T-helper 2 cell (primary cell): Measurements from ENCODE around the gene PTPRN2.
A peak's percentile ranks its signal among the peaks of the same experiment; 100 is the strongest.
"Not testable (repeated sequence)": the region's sequence is repeated elsewhere in the genome, so short reads cannot be mapped to it uniquely, and the experiment has no call there.

ENCODE experiments used
- DNase-seq, 5 experiments: peaks; one replicate each; pipeline versions ENCODE4 v3.0.0 to v3.0.0-alpha.2; 2012 to 2022

Gene PTPRN2

DNA sequence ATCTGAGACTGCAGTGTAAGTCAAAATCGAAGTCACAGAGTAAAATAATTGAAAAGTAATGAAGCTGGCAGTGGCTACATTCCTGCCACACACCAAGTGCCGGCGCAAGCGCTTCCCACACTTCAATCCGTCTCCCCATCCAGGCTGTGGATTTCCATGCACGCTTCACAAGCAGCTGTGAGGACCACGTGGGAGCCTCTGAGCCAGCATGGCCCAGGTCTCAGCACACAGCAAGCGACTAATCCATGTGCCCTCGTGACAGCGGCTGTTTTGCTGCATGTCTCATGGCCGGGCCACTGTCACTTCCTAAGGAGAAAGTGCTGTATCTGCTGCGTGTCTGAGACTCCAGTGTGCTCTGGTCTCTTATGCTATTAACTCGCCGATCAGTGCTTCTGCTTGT is 683.9 kb downstream of the PTPRN2 start:
- DNase-seq: no peak

- DNase-seq: no peak
Observed at GRCh38 chr7:157903296-157903695, 684.3 kb downstream of the PTPRN2 start.

DNA sequence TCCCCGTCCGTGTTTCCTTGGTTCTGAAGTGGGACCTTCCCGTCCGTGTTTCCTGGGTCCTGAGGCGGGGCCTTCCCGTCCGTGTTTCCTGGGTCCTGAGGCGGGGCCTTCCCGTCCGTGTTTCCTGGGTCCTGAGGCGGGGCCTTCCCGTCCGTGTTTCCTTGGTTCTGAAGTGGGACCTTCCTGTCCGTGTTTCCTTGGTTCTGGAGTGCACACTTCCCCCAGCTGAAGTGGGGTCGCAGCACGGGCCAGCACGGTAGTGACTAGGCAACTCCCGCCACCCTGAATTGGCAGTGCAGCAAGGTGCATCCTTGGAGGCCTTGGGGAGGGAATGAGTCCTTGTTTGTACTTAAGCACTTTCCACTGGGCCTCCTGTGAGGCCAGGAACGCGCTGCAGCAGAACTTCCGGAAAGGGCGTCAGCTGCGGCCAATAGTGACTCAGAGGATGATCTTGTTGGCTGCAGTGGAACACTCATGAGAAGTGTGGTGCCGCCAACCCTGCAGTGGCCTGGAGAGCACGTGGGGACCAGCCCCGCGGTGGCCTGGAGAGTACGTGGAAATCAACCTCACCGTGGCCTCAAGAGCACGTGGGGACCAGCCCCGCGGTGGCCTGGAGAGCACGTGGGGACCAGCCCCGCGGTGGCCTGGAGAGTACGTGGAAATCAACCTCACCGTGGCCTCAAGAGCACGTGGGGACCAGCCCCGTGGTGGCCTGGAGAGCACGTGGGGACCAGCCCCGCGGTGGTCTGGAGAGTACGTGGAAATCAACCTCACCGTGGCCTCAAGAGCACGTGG is 685.6 kb downstream of the PTPRN2 start:
- not testable (repeated sequence) for DNase-seq

- DNase-seq: no peak
Observed at GRCh38 chr7:157901166-157901565, 686.5 kb downstream of the PTPRN2 start.

GRCh38 chr7:157900556-157900955 is 687.1 kb downstream of the PTPRN2 start:
- no peak for DNase-seq

DNA sequence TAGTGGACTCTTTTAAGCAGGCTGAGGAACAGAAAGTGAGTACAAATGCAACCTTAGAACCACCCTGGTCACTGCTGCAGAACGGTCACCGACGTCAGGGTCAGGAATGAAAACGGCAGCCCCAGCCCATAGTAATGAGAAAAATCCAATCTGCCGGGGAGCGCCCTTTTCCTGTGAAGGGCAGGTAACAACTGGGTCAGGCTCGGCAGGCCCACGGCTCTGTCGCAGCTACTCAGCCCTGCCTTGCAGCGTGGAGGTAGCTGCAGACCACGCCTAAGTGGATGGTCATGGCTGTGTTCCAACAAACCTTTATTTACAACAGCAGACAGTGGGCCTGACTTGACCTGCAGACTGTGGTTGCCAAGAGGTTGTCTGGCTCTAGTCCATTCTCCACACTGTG is 687.6 kb downstream of the PTPRN2 start:
- no peak for DNase-seq

- DNase-seq: no peak
Observed at GRCh38 chr7:157898802-157899505, 688.7 kb downstream of the PTPRN2 start.

DNA sequence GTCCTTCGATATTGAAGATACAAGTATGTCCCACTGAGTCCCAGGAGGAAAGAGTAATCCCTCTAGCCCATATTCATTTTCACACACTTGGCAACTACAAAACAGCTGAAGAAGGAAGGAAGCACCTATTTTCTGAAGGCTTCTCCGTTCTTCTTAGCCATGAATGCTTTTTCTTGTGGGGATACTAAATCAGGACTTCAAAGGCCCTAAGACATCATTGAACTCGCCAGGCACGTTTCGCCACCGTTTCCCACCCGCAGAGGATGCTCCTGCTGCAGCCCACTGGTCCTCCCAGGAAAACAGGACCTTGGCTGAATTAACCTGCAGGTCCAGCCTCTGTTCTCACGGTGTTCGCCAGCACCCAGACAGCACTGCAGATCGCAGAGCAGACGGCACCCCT is 689.4 kb downstream of the PTPRN2 start:
- no peak for DNase-seq

DNA sequence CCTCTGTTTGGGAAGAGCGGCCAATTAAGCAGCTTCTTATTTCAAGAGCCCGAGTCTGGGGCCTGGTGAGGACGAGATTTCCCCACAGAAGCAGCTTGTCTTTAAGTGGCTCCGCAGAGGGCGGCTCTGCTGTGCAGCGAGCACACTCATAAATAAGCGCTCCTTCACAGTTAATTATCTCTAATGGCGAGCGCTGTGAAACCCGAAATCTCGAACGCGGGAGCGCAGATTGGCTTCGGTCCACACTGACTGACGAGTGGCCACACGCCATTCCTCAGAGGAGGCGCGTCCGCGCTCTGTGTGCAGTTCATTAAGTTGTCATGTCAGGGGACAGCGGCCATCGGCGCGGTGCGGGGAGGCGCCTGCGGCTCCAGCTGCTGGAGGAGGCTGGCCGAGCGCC is 689.9 kb downstream of the PTPRN2 start:
- no peak for DNase-seq

GRCh38 chr7:157896774-157897555 is 690.7 kb downstream of the PTPRN2 start:
- DNase-seq: no peak

DNA sequence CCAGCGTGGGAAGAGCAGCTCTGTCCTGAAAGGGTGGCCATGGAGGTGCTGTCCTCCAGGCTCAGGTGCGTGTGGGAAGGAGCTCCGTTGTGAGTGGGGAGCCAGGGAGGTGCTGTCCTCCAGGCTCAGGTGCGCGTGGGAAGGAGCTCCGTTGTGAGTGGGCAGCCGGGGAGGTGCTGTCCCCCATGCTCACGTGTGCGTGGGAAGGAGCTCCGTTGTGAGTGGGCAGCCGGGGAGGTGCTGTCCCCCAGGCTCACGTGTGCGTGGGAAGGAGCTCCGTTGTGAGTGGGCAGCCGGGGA is 691.3 kb downstream of the PTPRN2 start:
- not testable (repeated sequence) for DNase-seq

GRCh38 chr7:157895520-157896375 is 691.9 kb downstream of the PTPRN2 start:
- no peak for DNase-seq

- DNase-seq: not testable (repeated sequence)
Observed at GRCh38 chr7:157895098-157895497, 692.5 kb downstream of the PTPRN2 start.

GRCh38 chr7:157893535-157894044 is 694.0 kb downstream of the PTPRN2 start:
- DNase-seq: no peak

DNA sequence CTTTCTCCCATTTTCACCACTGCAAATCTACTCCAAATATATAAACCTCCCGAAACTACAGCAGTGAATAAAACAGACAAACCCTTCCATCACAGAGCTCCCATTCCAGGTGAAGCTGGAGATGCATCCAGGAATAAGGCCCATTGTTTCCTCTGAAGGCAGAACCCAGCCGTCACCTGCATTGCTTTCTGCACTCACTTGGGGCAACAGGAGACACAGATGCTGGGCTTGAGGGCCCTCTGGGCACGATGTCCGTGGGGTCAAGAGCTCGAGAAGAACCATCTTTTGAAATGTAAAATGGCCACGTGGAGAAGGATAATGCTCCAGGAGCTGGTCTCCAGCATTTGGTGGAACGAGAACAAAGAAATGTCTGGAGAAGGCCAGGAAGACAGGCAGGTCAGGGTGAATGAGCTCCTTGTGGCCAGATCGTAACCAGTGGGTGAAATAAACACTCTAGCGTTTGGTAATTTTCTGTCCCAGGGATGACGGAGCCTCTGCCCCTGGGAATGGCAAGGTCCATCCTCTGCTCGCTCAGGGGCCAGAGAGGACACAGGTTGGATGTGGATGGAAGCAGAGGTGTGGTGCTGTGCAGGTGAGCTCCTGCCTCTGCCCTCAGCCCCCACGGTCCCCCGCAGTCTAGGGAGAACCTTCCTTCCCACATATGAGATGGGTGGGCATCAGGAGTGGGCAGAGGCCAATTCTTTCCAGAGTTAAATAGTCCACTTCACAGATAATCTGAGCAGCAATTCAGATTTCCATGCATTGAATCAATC is 694.7 kb downstream of the PTPRN2 start:
- DNase-seq: no peak

DNA sequence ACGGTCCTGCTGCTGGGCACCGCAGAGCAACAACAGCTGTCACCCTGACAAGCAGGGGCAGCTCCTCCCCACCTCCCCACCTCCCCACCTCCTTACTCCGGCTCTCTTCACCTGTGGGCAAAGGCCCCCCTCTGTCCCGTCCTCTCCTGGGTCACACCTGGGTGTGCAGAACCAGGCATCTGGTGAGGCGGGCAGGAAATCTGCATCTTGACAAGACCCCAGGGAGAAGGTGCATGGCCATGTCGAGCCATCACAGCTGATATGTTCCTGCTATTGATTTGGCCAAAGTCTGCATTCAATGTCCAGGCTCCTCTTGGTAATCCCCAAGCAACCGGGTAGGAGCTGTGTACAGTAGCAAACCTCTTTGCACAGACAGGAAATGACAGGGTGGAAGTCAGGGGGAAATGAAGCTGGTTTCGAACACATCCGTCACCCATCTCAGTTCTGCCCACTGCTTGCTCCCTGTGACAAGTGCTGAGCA is 696.7 kb downstream of the PTPRN2 start:
- DNase-seq: peak in 1 of 5 experiments; percentile 73

DNA sequence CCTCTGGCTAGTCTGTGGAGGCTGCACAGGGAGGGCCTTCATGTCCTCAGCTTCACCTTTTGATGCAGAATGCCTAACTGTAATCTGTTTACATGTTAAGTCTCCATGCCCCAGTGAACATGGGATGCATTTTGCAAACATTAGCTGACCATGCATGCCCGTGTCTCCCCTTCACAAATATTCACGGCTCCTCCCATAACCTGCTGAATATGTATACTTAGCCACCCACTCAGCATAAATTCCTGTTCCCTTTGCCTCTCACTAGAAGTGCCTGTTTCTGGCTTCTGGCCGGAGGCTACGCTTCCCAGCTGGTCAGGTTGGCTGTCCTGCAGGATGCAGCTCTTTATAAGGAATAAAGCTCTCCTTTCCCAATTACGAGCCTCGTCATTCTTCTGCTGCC is 698.1 kb downstream of the PTPRN2 start:
- DNase-seq: no peak

DNA sequence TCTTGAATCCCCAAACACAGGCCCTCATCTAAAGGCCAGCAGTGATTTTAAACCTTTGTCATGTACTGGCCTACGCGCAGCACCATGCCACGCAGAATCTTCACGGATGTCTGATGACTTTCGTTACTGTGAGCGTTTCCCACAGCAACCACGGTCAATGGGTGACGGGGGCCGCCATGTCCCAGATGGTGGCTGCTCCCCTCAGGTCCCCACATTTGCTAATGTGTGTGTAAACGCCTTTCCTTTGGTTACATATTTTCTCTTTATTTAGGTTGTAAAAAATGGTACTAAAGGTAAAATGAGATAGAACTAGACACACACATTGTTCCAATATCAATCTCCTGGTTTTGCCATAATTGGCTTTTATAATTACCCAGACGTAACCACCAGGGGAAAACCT is 699.0 kb downstream of the PTPRN2 start:
- DNase-seq: no peak

DNA sequence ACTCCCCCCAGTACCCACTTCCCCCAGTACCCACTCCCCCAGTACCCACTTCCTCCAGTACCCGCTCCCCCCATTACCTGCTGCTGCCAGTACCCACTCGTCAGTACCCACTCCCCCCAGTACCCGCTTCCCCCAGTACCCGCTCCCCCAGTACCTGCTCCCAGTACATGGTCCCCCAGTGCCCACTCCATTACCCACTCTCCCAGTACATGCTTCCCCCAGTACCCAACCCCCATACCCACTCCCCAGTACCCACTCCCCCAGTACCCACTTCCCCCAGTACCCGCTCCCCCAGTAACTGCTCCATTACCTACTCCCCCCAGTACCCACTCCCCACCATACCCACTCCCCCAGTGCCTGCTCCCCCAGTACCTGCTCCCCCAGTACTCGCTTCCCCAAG is 700.2 kb downstream of the PTPRN2 start:
- DNase-seq: no peak

GRCh38 chr7:157886711-157887110 is 700.9 kb downstream of the PTPRN2 start:
- no peak for DNase-seq

- no peak for DNase-seq
Observed at GRCh38 chr7:157886266-157886665, 701.4 kb downstream of the PTPRN2 start.

DNA sequence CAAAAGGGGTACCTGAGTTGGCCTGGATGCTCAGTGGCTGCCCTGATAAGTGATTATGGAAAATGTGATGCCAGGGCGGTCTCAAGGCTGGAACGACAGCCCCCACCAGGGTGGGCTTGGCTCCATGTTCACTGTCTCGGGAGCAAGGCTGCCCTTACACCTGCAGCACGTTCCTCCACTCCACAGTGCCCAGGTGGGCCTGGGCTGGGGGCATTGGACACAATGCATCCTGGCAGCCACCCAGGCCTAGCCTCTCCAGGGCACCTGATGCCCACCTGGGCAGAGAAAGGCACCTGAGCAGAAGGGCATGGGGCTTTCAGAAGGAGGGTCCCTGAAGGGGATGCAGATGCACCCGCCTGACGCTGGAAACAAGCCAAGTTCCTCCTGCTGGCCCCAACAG is 702.5 kb downstream of the PTPRN2 start:
- no peak for DNase-seq
